ENCODE results near the gene TFAP2C.

TFAP2C gene

DNA sequence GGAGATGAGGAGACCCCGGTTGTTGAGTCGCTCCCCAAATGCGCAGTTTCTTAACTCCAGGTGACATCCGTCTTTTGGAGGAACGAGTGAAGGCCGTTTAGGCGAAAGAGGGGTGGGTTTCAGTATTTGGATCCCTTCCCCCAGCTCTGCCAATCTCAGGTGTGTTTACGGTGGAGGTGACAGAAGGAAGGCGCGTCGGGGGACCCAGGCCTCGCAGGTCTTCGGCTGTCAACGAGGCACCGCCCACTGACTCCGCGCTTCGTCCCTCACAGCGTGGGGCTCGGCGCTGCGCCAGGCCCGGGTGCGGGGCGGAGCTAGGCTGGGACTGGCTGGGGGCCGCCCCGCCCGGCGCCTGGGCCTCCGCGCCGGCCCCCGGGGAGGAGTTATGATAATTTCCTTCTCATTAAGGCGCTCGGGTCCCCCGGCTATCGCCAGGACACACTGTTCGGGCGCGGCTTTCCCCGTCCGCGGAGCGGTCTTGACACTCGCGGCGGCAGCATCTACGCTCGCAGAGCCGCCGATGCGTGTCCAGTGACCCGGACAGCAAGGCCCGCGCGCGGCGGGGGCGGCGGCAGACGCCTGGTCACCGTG, at the start of gene TFAP2C:
TFAP2C (plus strand) TSS at position 434 of the 591 bp plus-strand sequence. CDS start 239 bp downstream, outside the sequence.
- H3K4me3 ChIP-seq (ENCODE audit: low read depth, low read length): peak within 1 kb of the TSS; percentile 92

DNA sequence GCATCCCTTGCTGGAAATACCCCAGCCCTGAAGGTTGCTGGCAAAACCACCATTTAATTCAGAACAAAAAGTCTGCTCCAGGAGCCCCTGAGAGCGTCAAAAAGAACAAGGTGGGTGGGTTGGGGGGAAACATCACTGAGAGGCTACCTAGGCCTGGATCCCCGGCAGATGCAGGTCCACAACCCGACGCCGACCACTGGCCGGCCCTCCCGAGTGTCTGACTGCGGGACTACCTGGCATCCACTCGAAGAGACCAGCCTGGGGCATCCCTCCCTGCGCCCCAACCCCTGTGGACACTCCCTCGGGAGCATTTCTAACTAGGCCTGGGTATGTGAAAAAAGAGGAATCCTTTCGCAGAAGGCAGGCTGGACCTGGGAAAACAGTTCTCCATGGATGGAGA, 48.9 kb upstream of the TFAP2C start:
- H3K4me3 ChIP-seq (ENCODE audit: low read depth, low read length): no peak overlapping the region

DNA sequence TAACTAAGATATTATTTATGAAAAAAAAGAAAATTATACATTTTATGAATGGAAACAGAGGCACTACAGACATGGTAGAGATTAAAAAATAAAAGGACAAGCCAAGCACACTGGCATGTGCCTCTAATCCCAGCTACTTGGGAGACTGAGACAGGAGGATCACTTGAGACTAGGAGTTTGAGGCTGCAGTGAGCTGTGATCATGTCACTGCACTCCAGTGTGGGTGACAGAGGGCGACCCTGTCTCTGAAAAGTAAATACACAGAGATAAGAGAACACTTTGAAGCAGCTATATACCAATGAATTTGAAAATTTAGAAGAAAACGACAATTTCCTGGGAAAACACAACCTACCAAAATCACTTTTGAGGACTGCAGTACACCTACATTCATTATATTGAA, 47.4 kb upstream of the TFAP2C start:
- H3K4me3 ChIP-seq (ENCODE audit: low read depth, low read length): no peak overlapping the region

DNA sequence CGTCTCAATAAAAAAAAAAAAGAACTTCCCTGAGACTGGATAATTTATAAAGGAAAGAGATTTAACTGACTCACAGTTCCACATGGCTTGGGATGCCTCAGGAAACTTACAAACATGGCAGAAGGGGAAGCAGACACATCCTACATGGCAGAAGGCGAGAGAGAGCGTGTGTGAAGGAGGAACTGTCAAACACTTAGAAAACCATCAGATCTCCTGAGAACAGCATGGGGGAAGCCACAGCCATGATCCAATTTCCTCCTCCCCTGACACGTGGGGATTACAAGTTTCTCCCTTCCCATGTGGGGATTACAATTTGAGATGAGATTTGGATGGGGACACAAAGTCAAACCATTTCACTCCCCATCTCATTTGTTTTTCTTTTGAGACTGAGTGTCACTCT, 46.6 kb upstream of the TFAP2C start:
- no peak overlapping the region for H3K4me3 ChIP-seq (ENCODE audit: low read depth, low read length)

DNA sequence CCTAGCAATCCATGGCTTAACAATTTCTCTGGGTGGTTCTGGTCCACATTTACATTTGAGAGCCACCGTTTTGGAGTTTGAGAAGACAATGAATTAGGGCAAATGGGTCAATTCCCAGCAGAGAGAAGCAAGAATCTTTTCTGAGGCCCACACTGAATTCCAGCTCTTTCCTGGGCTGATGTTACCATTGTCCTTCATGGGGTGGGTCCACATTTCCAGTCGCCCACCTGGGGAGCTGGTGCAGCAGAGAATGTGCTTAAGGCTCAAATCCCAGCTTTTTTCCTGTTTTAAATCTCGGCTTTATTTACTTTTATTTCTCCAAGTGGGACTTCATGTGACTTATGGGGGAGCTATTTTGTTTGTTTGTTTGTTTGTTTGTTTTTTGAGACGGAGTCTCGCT, 44.2 kb upstream of the TFAP2C start:
- no peak overlapping the region for H3K4me3 ChIP-seq (ENCODE audit: low read depth, low read length)

DNA sequence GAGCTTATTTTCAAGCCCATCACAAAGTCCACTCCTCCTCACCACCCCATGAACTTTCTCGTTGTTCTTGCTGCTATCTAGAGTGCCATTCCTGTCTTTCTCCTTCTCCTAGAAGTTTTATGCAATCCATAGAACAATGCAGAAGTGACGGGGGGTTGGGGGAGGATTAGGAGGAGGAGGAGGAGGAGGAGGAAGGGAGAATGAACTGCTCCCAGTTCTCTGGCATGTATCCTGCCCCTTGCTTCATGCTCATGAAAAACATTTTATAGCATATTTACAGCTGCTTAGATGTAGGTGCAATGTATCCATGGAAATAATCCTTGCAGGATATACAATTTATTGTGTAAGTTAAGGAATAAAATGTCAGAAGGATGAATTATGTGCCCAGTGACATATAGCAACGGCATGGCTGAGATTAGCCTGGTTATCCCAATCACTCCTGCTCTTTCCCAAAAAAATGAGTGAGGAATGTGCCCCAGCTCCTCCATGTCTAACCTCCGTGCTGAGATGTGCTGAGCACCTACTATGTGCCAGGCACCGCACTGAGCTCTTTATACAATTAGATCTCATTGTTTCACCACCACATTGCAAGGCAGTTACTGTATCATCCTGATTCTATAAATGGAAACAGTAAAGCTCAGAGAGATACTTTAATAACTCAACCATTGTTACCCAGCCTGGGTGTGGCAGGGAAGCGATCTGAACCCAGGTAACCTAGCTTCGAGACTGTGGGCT, 41.6 kb upstream of the TFAP2C start:
- no peak overlapping the region for H3K4me3 ChIP-seq (ENCODE audit: low read depth, low read length)

DNA sequence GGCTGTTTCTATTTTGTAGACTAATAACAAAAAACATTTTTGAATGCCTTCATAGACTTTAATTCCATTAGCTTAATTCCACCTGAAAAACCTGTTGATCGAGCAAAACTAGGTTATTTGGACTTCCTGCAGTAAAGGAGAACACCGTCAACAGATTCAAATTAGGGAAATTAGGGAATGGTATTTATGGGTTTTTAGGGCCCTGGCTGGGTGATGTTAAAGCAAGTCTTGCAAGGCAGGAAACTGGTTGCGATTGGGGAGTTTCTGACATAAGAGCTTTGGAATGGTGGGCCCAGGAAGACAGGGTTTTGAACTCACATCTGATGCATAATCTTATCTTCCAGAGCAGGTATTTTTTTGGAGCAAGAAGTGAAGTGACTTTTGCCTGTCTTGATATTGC, 40.1 kb upstream of the TFAP2C start:
- no peak overlapping the region for H3K4me3 ChIP-seq (ENCODE audit: low read depth, low read length)

DNA sequence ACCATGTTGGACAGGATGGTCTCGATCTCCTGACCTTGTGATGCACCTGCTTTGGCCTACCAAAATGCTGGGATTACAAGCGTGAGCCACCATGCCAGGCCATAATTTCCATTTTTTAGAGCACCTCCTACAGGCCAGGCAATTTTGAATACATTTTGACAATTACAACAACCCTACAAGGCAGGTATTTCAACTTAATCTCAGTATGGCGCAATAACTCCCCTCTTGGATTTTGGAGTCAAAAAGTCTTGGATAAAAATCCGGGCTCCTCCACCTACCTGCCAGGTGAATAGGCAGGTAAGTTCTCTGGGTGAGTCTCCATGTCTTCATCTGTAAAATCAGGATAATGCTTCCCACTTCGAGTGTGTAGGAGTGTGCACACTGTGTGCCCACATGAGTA, 39.5 kb upstream of the TFAP2C start:
- H3K4me3 ChIP-seq (ENCODE audit: low read depth, low read length): no peak overlapping the region

DNA sequence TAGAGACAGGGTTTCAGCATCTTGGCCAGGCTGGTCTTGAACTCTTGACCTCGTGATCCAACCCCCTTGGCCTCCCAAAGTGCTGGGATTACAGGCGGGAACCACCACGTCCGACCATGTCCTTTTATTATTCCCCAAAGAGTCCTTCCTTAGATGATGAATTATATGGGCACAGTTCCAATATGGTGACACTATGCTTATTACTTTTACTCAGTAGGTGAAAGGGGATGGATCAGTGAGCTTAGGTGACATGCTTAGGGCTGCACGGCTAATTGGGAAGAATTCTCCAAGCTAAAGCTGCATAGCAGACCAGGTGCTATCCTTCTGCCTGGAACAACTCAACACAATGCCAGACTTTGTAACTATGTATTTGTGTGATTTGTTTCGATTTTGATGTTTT, 38.2 kb upstream of the TFAP2C start:
- no peak overlapping the region for H3K4me3 ChIP-seq (ENCODE audit: low read depth, low read length)

DNA sequence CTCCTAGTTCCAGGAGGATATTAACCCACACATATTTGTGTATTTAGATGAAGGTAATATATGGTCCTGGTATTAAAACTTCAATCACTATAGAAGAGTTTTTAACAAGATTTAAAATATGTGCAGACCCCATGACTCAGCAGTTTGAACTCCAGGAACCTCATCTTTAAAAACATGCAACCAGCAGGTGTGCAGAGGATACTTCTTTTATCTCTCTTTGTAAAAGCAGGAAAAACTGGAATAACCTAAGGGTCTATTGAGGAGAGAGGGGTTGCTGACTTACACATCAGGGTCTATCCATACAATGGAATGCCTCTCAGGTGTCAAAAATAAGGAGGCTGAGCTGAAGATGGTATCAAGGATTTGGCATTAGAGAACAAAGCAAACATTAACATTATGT, 36.9 kb upstream of the TFAP2C start:
- no peak overlapping the region for H3K4me3 ChIP-seq (ENCODE audit: low read depth, low read length)

DNA sequence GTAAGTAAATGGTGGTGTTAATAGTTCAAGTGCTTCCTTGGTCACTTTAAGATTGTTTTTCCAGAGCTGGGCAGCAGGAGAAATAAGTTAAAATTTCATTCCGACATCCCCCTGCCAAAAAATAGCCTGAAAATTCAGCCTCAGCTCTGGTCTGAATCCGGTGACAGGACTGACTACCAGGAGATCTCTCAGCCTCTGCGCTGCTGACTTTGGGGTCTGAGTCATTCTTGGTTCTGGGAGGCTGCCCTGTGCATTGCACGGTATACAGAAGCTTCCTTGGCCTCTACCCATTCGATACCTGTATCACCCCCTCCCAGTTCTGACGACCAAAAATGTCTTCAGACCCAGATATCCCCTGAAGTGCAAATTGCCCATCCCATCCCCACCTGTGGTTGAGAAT, 36.3 kb upstream of the TFAP2C start:
- no peak overlapping the region for H3K4me3 ChIP-seq (ENCODE audit: low read depth, low read length)

DNA sequence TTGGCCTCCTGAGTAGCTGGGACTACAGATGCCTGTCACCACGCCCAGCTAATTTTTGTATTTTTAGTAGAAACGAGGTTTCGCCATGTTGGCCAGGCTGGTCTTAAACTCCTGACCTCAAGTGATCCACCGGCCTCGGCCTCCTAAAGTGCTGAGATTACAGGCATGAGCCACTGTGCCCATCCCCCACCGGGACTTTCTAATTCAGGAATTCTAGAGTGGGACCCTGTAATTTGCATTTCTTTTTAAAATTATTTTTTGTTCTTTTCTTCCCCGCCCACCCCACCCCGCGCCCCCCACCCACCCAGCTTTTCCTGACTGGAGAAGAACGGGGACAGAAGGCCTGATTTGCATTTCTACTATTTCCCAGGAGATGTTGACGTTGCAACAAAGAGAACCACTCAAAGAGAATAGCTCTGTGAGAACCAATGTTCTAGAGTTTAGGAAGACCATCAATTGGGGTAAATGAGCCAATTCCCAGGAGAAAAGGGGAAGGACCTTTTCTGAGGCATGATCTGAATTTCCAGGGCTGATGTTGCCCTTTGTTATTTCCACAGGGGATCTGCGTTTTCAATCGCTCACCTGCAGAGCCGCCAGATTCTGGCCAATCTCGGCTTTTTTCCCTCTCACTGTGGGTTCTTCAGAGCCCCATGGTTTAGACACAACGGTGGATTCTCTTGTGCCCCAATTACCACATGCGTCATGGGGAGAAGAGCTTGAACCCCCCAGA, 33.2 kb upstream of the TFAP2C start:
- H3K4me3 ChIP-seq (ENCODE audit: low read depth, low read length): no peak overlapping the region

DNA sequence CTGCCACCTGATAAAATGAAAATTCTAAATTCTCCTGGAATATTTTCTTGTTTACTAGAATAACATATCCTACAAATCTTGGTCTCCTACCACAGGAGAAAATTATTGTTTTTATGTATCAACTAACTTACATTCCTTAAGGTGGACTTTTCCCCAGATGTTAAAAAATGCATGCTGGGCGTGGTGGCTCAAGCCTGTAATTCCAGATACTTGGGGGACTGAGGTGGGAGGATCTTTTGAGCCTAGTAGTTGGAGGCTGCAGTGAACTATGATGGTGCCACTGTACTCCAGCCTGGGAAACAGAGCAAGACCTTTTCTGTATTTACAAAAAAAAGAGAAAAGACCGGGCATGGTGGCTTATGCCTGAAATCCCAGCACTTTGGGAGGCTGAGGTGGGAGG, 27.9 kb upstream of the TFAP2C start:
- H3K4me3 ChIP-seq (ENCODE audit: low read depth, low read length): no peak overlapping the region

DNA sequence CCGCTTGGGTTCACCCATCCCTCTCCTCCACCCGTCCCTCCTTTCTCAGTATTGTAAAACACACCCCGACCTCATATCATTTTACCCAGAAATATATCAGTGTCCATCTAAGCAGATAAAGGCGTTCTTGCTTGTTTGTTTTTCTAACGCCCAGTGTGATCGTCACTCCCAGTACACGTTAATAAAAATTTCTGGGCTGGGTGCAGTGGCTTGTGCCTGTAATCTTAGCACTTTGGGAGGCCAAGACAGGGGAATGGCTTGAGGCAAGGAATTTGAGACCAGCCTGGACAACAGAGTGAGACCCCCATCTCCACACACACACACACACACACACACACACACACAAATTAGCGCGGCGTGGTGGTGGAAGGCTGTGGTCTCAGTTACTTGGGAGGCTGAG, 24.4 kb upstream of the TFAP2C start:
- H3K4me3 ChIP-seq (ENCODE audit: low read depth, low read length): no peak overlapping the region

DNA sequence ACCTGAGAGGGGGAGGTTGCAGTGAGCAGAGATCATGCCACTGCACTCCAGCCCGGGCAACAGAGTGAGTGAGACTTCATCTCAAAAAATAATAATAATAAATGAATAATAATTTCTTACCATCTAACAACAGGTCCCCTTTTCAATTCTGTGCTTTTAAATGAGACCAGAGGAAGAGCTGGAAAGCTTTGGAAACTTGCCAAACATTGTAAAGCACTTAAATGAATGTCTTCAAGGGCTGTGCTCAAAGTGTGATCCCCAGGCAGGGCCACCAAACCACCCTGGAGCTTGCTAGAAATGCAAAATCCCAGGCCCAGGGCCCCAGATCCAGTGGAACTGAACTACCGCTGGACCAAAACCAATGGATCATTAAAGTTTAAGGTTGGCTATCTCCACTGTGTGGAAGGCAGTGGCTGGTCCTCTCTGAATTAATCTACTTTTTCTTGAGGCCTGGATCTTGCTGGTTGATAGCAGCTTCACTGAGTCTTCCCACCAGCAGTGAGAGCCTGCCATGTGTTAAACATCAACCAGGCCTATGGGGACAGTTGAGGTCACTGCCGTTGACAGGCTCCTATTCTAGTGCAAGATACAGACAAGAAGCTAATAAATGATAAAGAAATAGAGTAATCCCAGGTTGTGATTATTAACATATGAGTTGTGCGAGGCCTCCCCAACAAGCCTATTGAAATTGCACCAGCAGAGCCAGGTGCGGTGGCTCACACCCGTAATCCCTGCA, 23.7 kb upstream of the TFAP2C start:
- no peak overlapping the region for H3K4me3 ChIP-seq (ENCODE audit: low read depth, low read length)

DNA sequence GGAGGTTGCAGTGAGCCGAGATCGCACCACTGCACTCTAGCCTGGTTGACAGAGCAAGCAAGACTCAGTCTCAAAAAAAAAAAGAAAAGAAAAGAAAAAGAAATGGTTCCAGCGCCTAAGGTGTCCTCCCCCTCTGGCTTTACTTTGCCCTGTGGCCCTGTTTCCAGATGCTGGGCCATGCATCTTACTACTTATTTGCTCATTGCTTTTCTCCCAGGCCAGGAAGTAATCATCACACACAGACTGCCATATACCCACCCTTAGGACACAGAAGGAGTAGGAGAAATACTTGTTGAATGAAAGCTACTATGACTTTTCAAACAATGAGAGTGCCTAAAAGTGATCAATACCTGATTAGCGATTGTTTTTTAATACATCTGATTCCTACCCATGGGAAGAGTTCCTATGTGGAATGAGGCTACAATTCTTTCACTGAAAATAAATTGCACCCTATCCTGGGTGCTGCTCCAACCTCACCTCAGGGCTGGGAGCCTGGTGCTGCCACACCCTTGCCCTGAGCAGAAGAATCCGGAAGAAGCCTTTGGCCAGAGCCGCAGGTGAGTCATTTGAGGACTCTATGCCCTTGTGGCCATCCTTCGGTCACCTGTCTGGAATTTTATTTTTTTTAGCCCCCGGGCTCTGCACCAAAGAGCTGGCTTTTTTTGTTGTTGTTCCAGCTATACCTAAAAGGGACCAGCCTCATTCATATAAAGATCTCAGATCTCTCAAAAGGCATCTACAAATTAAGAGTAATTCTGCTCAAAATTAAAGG, 22.7 kb upstream of the TFAP2C start:
- H3K4me3 ChIP-seq (ENCODE audit: low read depth, low read length): no peak overlapping the region

DNA sequence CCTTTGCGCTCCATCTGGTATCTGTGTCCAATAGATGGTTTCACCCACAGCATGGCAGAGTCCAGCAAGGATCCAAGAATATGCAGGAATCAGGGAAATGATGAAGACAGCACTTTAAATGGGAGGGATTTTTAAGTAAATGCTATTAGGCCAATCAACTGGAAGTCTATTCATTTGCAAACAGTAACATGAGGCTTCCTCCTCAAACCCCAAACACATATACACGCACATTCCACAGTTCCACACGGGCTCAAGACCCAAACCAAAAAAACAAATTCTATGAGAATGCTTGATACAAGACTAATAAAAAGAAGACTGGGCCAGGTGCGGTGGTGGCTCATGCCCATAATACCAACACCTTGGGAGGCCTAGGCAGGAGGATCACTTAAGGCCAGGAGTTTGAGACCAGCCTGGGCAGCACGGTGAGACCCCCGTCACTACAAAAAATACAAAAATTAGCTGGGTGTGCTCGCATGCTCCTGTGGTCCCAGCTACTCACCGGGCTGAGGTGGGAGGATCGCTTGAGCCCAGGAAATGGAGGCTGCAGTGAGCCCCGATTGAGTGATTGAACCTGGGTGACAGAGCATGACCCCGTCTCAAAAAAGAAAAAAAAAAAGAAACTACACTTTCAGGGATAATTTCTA, 21.9 kb upstream of the TFAP2C start:
- no peak overlapping the region for H3K4me3 ChIP-seq (ENCODE audit: low read depth, low read length)

DNA sequence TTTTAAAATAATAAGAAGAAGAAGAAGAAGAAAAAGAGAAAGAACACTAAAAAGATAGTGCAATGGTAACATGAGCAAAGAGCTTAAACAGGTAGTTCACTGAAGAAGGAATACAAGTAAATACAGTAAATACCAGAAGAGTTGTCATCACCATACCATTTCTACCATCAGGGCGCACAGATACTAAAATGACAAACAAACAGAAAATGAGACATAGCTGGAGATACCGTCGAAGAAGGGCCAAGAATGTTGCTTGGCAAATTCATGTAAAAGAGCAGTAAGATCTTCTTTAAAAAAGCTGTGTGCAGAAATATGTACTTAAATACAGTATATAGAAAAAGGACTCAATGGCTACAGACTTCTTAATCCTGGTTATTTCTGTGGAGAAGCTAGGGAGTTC, 20.7 kb upstream of the TFAP2C start:
- H3K4me3 ChIP-seq (ENCODE audit: low read depth, low read length): no peak overlapping the region

DNA sequence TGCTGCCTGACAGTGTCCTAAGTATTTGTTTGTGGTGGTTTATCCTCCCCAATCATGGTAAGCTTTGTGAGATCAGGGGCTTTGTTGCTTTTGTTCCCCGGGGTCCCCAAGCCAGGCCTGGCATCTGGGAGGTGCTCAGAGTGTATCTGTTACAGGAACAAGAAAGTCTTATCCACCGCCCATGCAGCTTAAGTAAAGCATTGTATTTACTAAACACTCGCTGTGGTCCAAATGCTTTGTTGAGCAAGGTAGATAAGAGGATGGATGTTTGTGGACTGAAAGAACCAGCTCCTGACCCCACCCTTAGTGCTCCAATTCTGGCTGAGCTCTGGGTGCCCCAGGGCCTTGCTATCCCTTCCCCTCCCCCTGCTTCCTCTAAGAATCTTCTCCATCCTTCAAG, 19.8 kb upstream of the TFAP2C start:
- H3K4me3 ChIP-seq (ENCODE audit: low read depth, low read length): no peak overlapping the region

DNA sequence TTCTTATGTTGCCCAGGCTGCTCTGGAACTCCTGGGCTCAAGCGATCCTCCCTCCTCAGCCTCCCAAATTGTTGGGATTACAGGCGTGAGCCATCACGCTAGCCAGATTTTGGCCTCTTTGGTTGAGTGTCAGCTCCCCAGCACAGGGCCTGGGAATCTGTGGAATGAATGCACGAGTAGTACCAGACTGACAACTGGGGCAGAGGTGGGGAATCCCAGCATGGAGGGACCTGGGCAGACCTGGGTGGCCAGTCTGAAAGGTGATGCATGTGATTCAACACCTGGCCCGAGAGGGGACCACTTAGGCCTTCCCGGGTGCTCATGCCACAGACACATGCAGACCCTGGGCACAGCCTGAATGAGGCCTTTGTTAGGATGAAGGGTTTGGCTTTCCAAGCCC, 19.0 kb upstream of the TFAP2C start:
- no peak overlapping the region for H3K4me3 ChIP-seq (ENCODE audit: low read depth, low read length)

All from iPS-11a (cell line).